HT1080 (cell line): ENCODE measurements around the gene SIGLEC7. TPM values are rescaled to one million over a fixed set of nuclear protein-coding genes. Genes with fewer than 3 reads are reported as not detected.
A peak's percentile ranks its signal among the peaks of the same experiment; 100 is the strongest.
"Not testable (repeated sequence)": the region's sequence is repeated elsewhere in the genome, so short reads cannot be mapped to it uniquely, and the experiment has no call there.

ENCODE experiments used
- DNase-seq: peaks from one replicate; pipeline ENCODE4 v3.0.0-alpha.2; 2015; ENCODE audit warnings: low read depth
- total RNA-seq: library from RNA; depleted of rRNA; stranded (reverse); fragments of >200 nt; shearing (Covaris generic); gene quantifications from 2 replicates; pipeline ENCODE4 v1.2.3, GENCODE V29; 2014

SIGLEC7 gene
- total RNA-seq, 1 experiment from 2014 or later, result not detected

DNA sequence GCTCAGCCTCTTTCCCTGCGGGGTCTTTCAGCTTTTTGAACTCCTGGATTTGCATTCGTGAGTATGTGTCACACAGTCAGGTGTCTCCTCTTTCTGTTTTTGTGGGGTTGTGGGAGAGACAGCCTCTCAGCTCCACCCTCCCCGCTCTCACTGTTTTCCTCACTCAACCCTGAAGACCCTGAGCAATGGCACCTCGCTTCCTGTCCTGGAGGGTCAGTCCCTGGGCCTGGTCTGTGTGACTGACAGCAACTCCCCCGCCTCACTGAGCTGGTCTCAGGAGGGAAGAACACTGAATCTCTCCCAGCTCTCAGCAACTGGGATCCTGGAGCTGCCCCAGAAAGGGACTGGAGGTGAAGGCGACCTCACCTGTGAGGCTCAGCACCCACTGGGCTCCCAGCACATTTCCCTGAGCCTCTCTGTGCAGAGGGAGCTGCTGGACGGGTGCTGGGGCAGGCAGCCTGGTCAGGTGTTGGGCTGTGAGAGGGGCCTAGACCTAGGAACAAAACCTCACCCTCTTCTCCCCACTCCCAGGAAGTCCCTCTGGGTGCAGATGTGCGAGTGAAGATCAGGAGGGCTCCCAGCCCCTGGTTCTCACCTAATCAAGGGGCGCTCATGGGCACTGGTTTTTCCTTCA is 4.2 kb upstream of the SIGLEC7 start:
- no peak for DNase-seq

DNA sequence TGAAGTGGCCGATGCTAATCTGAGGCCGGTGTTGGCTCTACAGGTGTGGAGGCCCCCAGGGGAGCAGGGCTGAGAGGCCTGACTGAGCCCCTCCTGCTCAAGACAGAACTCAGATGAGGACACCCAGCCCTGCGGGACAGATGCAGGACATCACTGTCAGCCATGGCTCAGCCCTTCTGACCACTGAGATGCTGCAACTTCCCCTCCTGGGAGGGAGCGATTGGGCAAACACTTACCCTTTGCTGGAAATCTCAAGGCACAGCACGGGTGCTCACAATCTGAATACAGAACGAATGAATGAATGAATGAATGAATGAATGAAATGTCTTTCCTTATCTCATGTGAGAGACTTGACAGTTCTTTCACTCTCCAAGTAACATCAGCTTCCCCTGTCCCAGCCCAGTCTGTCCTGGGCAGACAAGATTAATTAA is 3.5 kb upstream of the SIGLEC7 start:
- DNase-seq, result no peak

DNA sequence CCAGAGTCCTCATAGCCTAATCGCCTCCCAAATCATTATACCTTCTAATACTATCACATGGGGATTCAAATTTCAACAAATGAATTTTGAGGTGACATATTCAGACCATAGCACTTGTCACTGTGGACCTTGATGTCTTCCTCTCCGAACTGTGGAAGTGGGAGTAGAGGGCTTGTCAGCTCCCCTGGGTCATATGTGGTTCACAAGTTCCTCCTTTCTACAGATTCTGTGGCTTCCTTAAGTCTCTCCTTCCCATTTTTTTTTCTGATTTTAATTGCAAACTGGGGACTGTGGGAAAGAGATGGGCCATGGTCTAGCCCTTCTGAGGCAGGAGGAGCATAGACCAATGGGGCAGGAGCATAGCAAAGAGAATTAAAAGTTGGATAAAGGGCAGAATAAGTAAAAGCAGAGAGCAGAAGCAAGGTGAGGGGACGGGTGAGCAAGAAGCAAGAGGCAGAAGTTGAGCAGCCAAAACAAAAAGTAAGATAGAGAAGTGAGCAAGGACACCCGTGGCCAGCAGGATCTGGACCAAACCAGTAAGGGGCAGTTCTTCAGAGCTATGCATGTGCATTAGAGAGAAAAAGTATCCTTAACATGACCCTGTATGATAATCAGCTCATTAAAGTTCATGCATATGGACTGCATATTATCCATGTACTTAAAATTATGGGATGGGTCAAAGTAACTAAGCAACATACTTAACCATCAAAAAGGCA is 2.6 kb upstream of the SIGLEC7 start:
- DNase-seq, result no peak

- no peak for DNase-seq
Measured at GRCh38 chr19:51140441-51140840, 1.7 kb upstream of the SIGLEC7 start.

DNA sequence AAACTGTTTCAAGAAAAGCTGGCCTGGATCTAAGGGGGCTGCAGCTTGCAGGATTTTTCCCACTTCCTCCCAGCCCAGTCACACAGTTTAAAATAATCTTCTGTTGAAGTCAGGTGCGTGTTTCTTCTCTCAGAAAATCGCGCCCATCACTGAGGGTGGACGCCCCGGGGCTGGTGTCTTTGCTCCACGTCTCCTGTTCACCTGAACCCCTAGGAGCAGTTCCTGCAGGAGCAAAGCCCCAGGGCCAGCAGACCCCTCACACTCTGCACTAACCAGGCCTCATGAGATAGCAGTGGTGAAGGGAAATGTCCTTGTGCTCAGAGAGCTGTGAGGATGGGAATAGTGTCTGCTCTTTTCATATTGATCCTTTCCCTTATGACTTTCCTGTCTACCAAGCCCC is 920 bp upstream of the SIGLEC7 start:
- no peak for DNase-seq

GRCh38 chr19:51142809-51143475 is 841 bp downstream of the SIGLEC7 start:
- not testable (repeated sequence) for DNase-seq

GRCh38 chr19:51143486-51143885 is 1.4 kb downstream of the SIGLEC7 start:
- no peak for DNase-seq

GRCh38 chr19:51144482-51145045 is 2.5 kb downstream of the SIGLEC7 start:
- DNase-seq, result no peak

DNA sequence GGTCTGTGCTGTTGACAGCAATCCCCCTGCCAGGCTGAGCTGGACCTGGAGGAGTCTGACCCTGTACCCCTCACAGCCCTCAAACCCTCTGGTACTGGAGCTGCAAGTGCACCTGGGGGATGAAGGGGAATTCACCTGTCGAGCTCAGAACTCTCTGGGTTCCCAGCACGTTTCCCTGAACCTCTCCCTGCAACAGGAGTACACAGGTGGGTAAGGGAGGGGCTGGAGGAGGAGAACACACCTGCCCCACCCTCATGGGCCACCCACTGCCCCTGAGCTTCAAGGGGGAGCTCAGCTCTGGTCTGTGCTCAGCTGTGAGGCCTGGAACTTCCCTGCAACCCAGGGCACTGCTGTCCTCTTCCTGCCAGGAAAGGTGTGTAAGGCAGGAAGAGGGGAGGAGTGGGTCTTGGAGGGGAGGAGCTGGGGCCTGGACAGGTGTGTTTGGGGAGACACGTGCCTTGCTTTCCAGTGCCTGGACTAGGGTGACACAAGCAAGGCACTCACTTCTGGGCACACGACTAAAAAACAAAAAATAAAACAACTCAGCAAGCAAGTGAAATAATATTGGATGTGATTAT is 3.9 kb downstream of the SIGLEC7 start:
- no peak for DNase-seq

DNA sequence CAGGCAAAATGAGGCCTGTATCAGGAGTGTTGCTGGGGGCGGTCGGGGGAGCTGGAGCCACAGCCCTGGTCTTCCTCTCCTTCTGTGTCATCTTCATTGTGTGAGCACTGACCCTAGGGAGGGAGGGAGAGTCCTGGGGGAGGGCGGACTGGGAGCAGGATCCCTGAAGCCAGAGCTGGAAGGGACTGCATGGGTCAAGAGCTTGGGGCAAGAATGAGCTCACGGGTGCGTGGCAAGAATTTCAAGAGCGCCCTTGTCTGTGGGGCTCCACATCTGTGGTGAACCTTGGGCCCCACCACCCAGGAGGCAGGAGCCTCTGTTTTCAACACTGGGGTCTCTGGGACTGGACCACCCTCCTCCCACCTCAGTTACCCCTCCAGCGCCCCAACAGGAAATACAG is 4.7 kb downstream of the SIGLEC7 start:
- DNase-seq, result no peak

GRCh38 chr19:51147663-51148062 is 5.6 kb downstream of the SIGLEC7 start:
- DNase-seq, result no peak

DNA sequence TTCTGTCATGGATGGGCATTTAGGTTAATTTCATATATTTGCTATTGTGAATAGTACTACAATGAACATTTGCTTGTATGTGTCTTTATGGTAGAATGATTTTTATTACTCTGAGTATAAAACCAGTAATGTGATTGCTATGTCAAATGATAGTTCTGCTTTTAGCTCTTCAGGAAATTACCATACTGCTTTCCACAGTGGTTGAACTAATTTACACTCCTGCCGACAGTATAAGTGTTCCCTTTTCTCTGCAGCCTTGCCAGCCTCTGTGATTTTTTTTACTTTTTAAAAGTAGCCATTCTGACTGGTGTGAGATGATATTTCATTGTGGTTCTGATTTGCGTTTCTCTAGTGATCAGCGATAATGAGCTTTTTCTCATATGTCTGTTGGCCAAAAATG is 6.5 kb downstream of the SIGLEC7 start:
- DNase-seq, result no peak

DNA sequence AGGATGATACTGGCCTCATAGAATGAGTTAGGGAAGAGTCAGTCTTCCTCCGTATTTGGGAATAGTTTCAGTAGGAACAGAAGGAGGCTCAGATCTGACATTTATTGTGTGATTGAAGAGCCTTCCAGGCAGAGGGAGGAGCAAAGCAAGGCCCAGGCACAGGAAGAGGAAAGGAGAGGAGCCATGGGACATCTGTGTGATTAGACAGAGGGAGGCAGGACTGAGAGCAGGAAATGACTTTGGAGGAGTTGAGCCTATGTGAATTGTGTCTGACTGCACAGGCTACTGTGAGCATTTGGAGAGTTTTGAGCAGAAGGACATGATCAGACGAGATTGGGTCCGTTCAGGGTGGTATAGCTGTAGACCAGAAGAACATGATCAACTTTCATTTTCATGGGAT is 8.5 kb downstream of the SIGLEC7 start:
- DNase-seq, result no peak

DNA sequence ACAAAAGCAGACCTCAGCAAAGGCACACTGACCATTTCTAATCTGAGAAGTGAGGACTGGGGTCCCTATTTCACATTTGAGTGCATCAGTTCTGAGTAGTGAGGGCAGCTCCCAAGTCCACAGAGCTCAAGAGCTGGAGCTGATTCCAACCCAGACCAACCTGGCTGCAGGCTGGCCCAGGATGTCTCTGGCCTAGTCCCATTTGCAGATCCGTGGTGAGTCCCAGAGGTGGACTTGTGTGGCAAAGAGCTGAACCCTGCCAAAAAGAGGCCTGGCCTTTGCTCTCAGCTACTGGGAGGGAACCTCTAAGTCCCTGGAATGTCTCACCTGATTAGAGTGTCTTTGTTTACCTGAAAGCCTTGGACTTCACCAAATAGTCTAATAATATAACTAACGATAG is 14.6 kb downstream of the SIGLEC7 start:
- no peak for DNase-seq

DNA sequence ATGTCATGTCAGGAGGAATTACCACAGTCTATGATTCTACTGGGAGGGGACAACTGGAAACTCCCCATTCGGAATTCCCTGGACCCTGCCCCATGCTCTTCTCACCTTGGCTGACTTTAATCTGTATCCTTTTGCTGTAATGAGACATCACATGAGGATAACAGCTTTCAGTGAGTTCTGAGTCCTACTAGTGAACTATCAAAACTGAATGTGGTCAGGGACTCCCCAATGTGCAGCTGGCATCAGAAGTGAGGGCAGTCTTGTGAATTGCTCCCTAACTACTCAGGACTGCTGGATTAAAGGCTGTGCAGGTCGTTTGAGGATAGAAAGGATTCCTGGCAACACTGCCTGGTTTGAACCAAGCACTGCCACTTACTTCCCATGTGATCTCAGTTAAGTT is 15.2 kb downstream of the SIGLEC7 start:
- no peak for DNase-seq

DNA sequence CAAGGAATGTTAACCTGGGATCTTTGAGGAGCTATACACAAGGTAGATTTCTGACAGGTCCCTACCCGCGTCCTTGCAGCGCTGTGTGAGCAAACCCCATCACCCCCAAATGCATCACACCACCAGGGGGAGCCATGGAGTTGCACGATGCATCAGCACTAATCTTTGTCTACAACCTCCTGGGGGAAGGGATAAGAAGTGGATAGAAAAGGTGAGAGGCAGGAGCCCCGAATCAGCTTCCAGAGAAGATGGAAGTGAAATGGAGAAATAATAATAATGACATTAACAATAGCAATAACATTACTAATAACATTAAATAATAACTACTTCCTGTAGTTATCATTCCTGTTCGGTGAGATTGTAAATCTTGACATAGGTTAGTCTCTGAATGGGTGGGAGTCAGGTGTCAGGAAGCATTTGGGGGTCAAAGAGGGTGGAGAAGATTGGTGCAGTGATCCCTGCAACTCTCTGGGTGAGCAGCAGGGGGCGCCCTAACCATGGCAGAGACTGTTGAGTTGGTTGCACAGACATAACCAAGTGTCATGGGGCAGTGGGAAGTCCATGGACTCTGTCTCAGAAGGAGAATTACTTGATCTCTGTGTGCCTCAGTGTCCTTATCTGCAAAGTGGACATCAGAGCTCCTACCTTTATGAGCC is 16.5 kb downstream of the SIGLEC7 start:
- DNase-seq, result peak; percentile 46

- DNase-seq, result no peak
Measured at GRCh38 chr19:51159656-51160055, 17.6 kb downstream of the SIGLEC7 start.

GRCh38 chr19:51161266-51161665 is 19.2 kb downstream of the SIGLEC7 start:
- DNase-seq, result no peak

DNA sequence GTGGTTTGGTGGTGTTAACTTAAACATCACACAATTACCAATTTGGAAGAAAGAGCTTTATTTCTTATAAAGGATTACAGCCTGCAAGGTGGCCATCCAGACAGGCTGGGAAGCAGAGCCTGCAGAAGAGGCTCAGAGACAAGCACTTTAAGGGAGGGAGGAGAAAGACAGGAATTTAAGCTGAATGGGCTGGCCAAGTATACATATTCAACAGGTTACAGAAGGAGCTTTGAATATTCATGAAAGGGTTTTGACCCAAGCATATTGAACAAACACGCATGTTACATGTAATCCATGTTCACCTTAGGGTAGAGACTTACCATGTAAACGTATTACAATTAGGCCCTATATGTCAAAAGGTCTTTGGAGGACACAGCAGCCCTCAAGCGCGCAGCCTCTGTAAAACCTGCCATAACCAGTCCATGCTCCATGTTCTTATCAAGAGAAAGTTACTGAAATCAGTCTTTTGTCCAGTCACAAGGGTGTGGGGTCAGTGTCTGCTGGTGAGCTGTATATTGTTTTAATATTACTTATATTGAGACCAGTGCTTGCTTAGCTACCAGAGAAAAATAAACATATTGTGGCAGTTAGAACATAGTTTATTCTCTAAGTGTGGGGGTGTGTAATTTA is 19.9 kb downstream of the SIGLEC7 start:
- DNase-seq, result no peak

DNA sequence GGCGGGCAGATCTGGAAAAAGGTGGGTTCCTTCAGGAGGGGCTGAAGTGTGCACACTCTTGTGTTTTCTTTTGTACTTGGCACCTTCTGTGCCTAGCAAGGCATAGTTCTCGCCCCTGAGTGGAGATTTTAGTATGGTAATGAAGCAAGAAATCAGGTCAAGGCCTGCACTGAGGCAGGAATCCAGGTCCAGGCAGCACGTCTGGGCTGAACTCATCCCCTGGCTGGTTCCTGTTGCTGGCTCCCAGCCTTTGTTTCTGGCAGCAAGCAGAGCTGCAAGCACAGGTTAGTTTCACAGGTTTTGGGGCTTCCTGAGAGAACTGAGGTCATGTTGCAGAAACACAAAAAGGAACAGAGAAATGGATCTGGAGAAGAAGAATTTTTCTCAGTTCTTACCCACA is 21.2 kb downstream of the SIGLEC7 start:
- DNase-seq, result no peak

DNA sequence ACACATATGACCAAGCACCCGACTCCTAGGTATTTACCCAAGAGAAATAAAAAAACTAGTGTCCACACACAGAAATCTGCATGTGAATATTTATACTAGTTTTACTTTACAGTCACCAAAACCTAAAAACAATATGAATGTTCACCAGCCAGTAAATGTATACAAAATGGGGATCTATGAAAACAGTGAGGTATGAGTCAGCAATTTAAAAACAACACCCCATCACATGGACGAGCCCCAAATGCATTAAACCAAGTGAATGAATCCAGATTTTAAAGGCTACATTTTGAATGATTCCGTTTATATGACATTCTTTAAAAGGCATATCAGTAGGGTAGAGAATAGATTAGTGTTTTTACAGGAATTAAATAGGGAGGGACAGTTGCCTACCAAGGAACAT is 22.1 kb downstream of the SIGLEC7 start:
- DNase-seq, result no peak
